HS-5 (cell line): ENCODE results near the gene RUNDC3A.

Experiments
- DNase-seq: peaks from one replicate; pipeline ENCODE4 v3.0.0-alpha.2; 2012; ENCODE audit warnings: low read depth

Gene RUNDC3A

GRCh38 chr17:44283344-44284023 lies 24.9 kb upstream of the RUNDC3A start:
- no peak for DNase-seq

GRCh38 chr17:44284024-44284400 lies 24.4 kb upstream of the RUNDC3A start:
- no peak for DNase-seq

DNA sequence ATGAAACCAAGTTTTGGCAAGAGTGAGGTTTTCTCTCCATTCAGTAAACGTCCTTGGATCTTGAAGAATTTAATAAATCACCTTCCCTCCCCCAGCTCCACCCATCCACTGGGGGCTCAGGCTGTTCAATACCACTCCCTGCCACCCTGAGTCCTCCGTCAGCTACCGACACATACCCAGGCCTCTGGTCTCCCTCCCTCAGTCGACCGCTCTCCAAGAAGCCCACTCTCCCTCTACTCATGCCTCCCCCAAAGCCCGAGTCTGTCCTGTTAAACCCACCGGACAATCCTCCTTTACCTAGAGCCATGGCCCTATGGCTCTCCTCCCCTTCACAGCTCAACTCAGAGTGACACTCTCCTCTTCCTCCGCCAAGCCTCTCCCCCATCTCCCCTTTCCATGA lies 20.8 kb upstream of the RUNDC3A start:
- no peak for DNase-seq

DNA sequence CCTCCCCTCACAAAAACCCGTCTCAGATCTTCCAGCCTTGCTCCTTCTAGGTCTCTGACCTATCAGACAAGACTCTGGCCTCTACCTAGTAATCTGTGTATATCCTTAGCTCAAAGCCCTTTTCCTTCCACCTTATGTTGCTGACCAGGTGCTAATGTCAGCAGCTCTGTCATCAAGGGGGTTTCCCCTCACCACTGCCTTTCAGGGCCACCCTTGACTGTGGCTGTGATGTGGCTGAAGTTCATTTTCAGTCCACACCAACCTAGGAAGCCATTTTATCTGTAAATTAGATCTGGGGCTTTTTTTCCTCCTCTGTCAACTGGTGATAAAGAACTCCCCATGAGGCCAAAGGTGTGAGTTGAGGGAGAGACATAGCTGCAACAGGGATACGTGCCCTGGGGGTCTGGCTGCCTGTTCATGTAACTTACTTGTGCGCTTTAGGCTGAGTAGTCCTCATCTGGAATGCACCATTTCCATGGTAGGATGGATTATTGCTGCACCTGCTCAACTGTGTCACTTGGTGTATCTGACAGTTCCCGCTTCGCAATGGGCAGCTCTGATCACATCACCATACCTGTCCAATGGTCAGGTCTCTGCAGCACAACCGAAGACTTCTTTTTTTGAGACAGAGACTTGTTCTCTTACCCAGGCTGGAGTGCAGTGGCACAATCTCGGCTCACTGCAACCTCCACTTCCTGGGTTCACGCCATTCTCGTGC lies 14.7 kb upstream of the RUNDC3A start:
- no peak for DNase-seq

DNA sequence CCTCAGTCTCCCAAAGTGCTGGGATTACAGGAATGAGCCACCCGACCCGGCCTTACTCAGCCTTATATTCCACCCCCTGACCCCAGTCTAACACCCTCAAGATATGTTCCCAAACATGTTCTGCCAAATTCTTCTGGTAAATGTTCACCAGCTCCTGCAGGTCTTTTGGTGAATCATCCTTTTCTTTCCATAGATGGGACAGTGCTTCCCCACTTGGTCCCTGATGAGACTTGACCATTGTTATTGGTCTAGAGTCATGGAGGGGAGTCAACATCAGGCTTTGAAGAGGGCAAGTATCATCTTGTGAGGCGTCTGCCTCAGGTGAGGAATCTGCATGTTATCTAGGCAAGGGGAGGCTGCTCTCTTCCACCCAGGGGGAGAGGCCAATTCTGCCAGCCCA lies 10.4 kb upstream of the RUNDC3A start:
- DNase-seq, result no peak

DNA sequence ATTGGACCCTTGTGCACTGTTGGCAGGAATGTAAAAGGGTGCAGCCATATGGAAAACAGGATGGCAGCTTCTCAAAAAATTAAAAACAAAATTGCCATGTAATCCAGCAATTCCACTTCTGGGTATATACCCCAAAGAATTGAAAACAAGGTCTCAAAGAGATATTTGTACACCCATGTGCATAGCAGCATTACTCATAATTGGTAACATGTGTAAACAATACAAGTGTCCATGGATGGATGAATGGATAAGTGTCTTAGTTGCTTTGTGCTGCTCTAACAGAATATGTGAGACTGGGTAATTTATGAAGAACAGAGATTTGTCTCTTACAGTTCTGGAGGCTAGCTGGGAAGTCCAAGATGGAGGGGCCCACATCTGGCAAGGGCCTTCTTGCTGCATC lies 3.8 kb upstream of the RUNDC3A start:
- no peak for DNase-seq

- no peak for DNase-seq
Measured at GRCh38 chr17:44307387-44308186, 814 bp upstream of the RUNDC3A start.

DNA sequence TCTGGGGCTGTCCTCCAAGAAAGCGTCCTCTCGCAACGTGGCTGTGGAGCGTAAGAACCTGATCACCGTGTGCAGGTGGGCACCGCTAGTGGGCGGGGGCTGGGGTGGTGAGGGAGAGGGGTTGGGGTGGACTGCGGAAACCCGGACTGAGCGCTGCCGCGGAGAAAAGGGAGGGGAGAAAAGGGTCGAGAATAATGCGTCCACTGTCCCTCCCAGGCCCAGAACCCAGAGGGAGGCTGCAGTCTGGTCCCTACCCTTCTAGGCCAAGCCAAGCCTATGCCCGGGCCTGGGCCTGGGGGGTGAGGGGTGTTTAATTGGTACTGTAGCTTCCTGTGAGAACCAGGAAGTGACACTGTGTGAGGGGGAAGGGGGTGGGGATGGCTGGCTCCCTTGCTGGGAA lies 464 bp downstream of the RUNDC3A start:
- no peak for DNase-seq

GRCh38 chr17:44309472-44309871 lies 1.1 kb downstream of the RUNDC3A start:
- no peak for DNase-seq

- no peak for DNase-seq
Measured at GRCh38 chr17:44310188-44310587, 1.8 kb downstream of the RUNDC3A start.

DNA sequence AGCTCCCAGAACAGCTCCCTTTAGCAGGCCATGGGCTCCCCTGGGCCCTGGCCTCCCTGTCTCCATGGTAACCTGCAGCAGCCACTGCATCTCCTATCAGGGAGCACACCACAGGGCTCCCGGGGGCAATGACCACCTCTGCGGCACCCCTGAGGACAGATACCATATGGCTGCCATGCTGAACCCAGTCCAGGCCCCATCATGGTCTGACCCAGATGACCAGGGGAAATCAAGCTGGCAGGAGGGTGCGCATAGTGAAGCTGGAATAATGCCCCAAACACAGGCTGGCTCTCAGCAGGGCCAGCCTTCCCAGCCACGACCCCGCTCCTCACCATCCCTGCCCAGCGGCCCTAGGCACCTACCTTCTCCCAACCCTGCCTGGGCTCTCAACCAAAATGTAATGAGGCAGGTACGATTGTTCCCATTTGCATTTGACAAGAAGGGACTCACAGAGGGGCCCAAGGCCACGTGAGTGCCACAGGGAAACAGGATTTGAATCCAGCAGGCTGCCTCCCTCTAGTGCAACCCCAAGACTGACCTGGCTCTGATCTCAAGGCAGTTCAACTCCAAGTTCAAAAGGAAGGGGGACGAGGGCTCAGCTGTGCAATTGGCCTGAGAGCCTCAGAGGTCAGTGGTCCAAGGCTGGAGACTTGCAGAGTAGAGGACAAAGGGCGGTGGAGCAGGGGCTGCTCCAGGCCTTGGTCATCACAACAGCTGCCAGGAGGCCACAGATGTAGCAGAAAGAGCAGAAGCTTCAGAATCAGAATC lies 2.4 kb downstream of the RUNDC3A start:
- no peak for DNase-seq

DNA sequence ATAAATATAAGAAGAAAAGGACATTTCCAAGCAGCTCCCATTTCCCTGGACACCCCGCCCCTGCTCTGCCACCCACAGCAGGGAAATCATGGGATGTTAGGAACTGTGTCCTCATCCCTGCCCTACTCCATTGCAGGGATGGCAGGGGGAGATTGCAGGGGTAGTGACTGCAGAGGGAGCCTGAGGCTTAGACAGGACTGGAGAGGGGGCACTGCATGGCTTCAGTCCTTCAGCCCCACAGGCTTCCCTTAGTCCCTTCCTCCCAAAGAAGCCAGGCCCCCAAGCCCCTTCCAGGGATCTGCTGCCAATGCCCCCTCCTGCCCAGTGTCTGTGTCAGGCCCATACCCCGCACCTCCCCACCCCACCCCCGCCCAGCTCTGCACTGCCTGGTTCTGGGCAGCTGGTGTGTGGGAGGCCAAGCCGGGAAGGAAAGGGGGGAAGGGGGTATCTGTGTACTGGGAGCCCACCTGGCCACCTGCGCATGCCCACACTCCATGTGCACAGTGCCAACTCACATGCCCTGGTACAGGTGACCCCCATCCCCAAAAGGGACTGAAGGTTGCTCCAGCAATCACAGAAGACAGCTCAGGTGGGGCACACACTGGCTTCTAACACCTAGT lies 3.3 kb downstream of the RUNDC3A start:
- no peak for DNase-seq

DNA sequence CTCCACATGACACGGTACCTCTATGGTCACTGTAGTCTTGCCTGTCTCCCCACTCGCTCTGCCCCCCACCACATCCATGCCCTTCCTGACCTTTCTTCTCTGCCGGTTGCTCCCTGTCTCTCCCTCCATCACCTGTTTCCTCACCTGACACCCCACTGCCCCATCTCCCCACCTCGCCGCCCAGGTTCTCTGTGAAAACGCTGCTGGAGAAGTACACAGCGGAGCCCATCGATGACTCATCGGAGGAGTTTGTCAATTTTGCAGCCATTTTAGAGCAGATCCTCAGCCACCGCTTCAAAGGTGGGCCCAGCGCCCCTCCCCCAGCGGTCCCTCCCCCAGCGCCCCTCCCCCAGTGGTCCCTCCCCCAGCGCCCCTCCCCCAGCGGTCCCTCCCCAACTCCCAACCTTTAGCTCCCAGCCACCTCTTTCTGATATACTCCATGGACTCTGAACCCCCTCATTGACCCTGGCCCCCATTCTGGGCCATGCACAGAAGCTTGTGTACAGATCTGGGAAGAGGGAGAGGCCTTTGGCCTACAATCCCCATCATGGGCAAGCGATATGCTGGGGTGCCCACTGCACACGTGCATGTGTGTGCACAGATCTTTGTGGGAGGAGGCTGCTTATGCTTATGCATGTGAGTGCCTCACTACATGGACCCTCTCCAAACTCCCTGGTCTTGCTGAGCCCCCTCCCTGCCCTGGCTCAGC lies 4.1 kb downstream of the RUNDC3A start:
- DNase-seq, result no peak

GRCh38 chr17:44314031-44314430 lies 5.6 kb downstream of the RUNDC3A start:
- no peak for DNase-seq

- no peak for DNase-seq
Measured at GRCh38 chr17:44314524-44314868, 6.1 kb downstream of the RUNDC3A start.

GRCh38 chr17:44314869-44315661 lies 6.7 kb downstream of the RUNDC3A start:
- no peak for DNase-seq

GRCh38 chr17:44315760-44316731 lies 7.6 kb downstream of the RUNDC3A start:
- DNase-seq, result no peak

- DNase-seq, result no peak
Measured at GRCh38 chr17:44317545-44317944, 9.1 kb downstream of the RUNDC3A start.
